ENCODE data around the gene TOR1AIP2.
"Not testable (repeated sequence)": the region's sequence is repeated elsewhere in the genome, so short reads cannot be mapped to it uniquely, and the experiment has no call there.

The TOR1AIP2 gene

DNA sequence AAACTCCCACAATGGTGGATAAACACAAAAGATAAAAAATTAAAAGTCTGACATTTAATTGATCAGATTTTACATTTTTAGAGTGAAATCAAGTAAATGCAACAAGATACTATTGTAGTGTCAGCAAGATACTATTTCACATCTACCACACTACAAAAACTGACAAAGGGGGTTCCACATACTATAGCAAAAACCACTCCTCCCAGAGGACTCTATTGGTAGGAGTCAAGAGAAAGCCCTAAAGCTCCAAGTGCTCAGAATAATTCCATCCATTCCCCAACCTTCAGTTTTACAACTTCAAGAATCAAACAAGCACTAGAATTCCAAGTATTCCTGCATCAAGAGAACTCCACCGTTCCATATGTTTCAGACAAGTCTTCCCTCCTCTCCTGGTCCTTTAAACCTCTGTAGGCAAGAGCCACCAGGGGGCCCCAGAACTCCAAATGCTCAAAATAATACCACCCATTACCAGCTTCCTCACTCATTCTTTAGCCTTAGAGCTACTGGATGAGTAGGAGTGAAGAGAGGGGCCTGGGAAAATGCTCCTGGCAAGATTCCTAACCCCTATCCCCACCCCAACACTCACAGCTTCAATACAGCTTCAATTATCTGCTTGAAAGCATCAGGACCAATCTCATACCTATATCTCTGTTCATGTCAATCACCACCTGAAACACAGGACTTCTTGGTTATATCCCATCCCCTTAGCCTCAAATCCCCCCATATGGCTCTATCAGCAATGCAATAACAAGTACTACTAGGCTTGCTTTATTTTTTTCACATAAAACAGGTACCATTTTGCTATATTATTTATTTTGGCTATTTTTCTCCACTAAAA, 9.9 kb downstream of the TOR1AIP2 start:
- peak; percentile 25 for TF ChIP-seq CTCF (IDR thresholded peaks at IDR 0.05)
- Histone ChIP-seq H3K27ac (no peak overlapping the region), H3K4me3 (no peak overlapping the region)
- no peak for DNase-seq (ENCODE audit: low spot score)

DNA sequence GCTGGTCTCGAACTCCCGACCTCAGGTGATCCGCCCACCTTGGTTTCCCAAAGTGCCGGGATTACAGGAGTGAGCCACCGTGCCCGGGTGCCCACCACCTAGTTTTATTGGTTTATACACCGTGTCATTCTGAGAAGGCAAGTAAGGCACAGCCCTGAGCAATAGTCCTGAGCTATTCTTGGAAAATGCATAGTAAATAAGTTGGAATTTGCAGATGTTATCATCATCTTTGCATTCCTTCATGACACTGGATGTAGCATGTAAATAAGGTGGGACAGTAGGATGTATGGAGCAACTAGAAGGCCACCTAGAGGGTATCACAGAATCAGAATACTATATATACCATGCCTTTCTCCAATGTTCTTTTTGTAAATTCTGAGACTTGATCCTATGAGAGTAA, 11.0 kb downstream of the TOR1AIP2 start:
- DNase-seq (ENCODE audit: low spot score): no peak
- Histone ChIP-seq H3K27ac (no peak overlapping the region), H3K4me3 (no peak overlapping the region)
- TF ChIP-seq CTCF (IDR thresholded peaks at IDR 0.05): no peak

DNA sequence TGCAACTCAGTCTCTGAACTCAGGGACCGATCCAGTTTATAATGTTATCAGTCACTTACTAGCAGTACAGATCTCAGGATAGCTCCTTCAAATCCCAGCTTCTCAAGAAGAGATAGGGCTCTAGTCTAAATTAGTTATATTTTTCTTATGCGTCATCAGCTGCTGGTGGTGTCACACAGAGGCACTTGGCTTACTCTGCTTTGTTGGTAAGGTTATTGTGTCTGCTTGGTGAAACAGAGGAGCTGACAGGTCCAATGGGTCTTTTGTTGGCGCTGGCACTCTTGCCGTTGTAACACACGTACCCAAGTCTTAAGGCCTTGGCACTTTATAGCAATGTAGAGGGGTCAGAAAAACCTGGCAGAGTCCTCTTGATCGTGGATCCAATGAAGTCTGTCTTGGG, 12.2 kb downstream of the TOR1AIP2 start:
- Histone ChIP-seq H3K27ac (no peak overlapping the region), H3K4me3 (no peak overlapping the region)
- no peak for DNase-seq (ENCODE audit: low spot score)
- TF ChIP-seq CTCF (IDR thresholded peaks at IDR 0.05): no peak

- H3K27ac ChIP-seq: no peak overlapping the region
- H3K4me3 ChIP-seq: no peak overlapping the region
Measured at GRCh38 chr1:179860652-179861051, 17.0 kb downstream of the TOR1AIP2 start.

GRCh38 chr1:179857009-179857408, 20.6 kb downstream of the TOR1AIP2 start:
- no peak for TF ChIP-seq CTCF (IDR thresholded peaks at IDR 0.05)
- Histone ChIP-seq H3K4me3 (no peak overlapping the region), H3K27ac (no peak overlapping the region)
- DNase-seq (ENCODE audit: low spot score): no peak

More at GRCh38 chr1:179860652-179861051, 17.0 kb downstream of the TOR1AIP2 start:
- no peak for TF ChIP-seq CTCF (IDR thresholded peaks at IDR 0.05)
- DNase-seq (ENCODE audit: low spot score): no peak

GRCh38 chr1:179856296-179856695, 21.3 kb downstream of the TOR1AIP2 start:
- no peak for TF ChIP-seq CTCF (IDR thresholded peaks at IDR 0.05)
- DNase-seq (ENCODE audit: low spot score): no peak
- Histone ChIP-seq H3K27ac (no peak overlapping the region), H3K4me3 (no peak overlapping the region)

DNA sequence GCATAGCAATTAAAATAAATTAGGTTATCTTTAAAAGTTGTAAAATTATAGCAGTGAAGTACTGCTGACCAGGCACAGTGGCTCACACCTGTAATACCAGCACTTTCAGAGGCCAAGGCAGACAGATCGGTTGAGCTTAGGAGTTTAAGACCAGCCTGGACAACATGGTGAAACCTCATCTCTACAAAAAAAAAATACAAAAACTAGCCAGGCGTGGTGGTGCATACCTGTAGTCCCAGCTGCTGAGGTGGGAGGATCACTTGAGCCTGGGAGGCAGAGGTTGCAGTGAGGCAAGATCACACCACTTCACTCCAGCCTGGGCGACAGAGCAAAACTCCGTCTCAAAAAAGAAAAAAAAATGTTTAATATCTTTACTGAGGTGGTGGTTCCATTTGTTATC, 21.8 kb downstream of the TOR1AIP2 start:
- H3K4me3 ChIP-seq; H3K27ac ChIP-seq; DNase-seq (ENCODE audit: low spot score): not testable (repeated sequence)
